HG02678 (cell line): Measurements from ENCODE around the gene POM121.
A peak's percentile ranks its signal among the peaks of the same experiment; 100 is the strongest.
"Not testable (repeated sequence)": the region's sequence is repeated elsewhere in the genome, so short reads cannot be mapped to it uniquely, and the experiment has no call there.

Source experiments
- ATAC-seq: cut with Tn5 transposase; IDR thresholded peaks from one replicate; pipeline ENCODE4 v1.9.1; 2021; ENCODE audit warnings: mild to moderate bottlenecking, moderate library complexity; ENCODE audit not compliant: unreplicated experiment

The POM121 gene

DNA sequence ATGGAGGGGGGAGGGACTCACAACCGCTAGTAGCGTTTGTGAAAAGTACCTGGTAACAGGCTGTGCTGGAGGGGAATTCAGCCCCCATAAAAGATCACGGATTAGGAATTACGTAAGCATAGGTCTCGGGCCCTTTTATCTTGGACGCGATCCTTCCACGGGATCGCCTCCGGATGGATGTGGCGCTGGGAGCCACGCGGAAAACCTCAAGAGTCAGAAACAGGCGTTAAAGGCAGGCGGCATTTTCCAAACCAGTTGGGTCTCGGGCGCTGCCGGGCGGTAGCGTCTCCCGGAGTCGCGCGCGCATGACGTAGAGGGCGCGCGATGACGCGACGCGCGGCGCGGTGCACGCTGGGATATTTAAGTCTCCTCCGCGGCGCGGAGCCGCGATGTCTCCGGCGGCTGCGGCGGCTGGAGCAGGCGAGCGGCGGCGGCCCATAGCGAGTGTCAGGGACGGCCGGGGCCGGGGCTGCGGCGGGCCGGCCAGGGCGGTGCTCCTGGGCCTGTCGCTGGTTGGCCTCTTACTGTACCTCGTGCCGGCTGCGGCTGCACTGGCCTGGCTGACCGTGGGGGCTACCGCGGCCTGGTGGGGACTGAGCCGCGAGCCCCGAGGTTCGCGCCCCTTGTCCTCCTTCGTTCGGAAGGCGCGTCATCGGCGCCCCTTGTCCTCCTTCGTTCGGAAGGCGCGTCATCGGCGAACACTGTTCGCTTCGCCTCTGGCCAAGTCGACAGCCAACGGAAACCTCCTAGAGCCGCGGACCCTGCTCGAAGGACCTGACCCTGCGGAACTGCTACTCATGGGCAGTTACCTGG lies at the start of gene POM121:
Gene POM121 (plus strand): TSS at position 363 of the 813 bp plus-strand sequence. CDS start 27 bp downstream, at position 390.
- peak; percentile 87 for ATAC-seq

DNA sequence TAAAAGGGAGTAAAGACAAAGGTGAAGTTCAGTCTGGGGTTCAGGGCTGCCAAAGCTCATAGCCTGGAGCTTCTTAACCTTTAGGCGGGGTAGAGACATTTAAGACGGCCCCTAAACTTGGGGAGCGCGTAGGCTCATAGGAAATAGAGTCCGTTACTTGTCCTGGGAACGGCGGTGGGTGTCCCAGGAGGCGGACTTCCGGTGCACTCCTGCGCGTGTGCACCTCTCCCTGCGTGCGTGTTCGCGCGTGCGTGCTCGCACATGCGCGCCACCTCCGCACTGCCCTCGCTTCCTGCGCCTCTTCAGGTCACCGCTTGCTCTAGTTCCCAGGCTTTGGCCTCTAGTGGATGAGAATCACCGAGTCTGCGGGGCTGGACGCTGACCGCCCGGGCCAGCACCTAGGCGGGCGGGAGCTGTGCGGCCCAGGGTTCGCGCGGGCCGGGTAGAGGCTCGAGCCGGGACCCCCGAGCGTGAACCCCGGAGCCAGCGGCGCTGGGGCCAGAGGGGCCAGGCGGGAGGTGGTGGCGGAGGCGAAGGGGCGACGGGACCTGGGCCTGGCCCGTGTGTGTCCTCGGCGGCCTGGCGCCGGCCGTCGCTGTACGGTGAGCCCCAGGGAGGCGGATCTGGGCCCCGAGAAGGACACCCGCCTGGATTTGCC lies 45.7 kb upstream of the POM121 start:
- peak; percentile 100 for ATAC-seq

DNA sequence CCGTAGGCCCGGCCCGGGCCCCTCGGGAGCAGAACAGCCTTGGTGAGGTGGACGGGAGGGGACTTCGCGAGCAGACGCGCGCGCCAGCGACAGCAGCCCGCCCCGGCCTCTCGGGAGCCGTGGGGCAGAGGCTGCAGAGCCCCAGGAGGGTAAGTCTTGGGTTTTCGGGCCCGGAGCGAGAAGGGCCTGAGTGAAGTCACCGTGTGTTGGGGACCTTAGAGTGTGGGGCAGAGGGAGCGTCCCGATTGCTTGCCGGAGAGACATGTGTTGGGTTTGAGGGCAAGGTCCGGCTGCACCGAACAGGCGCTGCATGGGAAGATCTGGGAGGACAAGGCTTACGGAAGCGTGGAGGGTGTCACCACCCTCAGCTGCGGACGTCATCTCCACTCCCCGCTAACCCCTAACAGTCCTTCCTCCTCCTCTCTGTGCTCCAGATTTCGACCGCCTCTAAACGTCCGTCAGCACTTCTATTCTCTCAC lies 45.1 kb upstream of the POM121 start:
- ATAC-seq: not testable (repeated sequence)

DNA sequence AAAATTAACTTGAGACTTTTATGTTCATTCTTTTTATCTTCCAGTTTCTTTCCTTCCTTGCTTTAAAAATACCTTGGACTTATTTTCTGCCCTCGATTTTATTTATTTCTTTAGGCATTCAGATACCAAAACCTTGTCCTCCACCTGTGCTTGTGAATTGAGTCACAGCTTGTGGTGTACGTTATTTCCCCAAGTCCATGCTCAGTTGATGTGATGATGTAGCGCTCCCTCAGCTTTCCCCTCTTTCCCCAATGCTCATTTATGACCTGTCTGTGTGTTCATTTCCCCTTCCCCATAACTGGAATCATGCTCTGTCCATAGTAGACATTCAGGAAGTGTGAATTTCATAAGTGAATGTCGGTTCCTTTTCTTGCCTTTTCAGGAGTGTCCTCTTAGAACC lies 33.1 kb upstream of the POM121 start:
- ATAC-seq: not testable (repeated sequence)

DNA sequence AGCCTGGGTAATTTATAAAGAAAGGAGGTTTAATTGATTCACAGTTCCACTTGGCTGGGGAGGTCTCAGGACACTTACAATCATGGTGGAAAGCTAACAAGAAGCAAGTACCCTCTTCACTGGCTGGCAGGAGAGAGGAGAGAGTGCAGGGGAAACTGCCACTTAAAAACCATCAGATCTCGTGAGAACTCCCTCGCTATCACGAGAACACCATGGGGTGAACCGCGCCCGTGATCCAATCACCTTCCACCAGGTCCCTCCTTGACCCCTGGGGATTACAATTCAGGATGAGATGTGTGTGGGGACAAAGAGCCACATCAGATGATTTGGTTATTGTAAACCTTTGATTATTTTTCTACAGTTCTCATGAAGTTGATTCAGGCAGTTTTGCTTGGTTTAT lies 20.2 kb upstream of the POM121 start:
- not testable (repeated sequence) for ATAC-seq

DNA sequence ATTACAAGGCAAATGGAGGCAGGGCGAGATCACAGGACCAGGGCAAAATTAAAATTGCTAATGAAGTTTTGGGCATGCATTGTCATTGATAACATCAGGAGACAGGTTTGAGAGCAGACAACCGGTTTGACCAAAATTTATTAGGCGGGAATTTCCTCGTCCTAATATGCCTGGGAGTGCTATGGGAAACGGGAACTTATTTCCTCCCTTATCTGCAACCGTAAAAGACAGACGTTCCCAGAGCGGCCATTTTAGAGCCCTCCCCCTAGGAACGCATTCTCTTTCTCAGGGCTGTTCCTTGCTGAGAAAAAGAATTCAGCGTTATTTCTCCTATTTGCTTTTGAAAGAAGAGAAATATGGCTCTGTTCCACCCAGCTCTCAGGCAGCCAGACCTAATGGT lies 16.5 kb upstream of the POM121 start:
- not testable (repeated sequence) for ATAC-seq

DNA sequence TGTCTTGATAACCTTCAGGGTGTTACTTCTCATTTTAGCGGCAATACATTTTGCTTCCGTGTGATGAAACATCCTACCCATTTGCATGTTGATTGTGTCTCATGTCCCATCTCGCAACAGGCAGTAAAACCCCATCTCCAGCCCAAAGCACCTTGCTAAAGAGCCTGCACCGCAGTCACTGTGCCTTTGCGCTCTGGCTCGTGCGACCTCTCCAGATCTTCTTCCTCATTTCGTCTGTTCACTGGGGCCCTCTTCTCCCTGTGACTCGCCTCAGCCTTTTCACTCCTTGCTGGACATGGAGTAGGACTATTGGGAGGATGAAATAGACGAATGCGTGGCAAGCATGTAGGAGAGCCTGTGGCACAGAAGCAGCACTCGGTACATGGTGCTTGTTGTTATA lies 13.5 kb upstream of the POM121 start:
- ATAC-seq: not testable (repeated sequence)

DNA sequence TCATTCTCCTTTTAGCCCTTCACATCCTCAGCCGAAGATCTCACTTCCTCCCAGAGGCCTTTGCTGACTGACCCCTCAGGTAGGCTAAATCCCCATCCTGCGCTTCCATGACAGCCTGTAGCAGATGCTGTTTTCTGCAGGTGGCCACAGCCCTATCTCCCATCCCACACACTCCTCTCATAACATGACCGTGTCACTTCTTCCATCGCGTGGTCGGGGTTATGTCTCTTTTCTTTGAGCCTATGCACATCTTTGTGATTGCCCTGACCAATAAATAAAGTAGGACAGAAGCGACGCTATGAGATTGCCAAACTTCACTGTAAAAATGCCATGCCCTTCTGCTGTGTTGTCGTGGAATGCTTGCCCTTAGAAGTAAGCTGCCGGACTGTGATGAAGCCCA lies 11.1 kb upstream of the POM121 start:
- ATAC-seq: not testable (repeated sequence)

DNA sequence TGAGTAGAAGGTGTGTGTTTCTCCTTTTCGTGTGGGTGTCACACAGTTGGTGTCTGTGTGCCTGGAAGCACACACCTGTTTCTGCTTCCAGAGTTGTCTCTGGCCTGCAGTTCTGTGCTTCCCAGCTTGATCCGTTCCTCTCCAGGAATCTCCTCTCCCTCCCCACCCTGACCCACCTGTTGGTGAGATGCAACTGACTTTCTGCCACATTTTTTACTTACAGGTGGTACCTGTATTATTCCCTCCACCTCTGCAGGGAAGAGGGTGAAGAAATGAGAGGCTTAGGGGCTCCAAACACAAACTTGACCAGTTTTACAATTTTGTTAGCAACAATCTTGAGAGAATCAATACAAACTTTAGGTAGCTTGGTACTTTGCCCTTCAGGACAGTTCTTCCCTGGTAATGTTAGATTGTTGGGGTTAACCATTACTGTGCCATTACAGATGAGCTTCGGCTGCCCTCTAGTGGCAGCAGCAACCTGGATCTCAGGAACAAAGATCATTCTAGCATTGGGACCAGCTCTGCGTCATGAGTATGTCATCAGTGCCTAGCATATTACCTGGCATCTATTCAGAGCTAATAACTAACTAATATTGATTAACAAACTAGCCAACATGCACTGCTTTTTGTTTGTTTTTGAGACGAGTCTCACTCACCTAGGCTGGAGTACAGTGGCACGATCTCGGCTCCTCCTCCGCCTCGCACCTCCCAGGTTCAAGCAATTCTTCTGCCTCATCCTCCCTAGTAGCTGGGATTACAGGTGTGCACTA lies 10.0 kb upstream of the POM121 start:
- peak; percentile 84 for ATAC-seq

DNA sequence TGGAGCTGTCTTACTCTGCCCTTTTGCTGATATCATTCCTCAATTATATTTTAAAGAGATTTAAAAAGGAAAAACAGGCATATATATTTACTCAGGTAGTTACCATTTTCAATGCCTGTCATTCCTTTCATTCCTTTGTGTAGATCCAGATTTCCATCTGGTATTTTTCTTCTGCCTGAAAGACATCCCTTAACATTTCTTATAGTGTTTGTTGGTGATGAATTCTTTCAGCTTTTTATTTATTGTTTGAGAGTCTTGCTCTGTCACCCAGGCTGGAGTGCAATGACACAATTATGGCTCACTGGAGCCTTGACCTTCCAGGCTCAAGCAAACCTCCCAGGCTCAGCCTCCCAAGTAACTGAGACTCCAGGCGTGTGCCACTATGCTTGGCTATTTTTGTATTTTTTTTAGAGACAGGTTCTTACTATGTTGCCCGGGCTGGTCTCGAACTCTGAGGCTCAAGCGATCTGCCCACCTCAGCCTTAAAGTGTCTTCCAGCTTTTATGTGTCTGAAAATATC lies 5.6 kb upstream of the POM121 start:
- ATAC-seq: no peak

DNA sequence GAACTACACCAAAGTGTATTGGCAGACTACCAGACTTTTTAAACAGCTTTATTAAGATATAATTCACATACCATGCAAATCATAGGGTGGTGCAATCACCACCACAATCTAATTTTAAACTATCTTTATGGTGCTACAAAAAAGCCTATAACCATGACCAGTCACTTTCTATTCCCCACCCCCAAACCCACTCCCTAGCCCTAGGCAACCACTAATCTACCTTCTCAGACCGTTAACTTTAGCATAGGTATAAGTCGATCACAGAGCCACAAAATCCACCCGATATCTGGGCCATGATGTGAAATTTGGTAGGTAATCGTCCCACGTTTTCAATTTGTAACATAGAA lies 536 bp upstream of the POM121 start:
- peak; percentile 17 for ATAC-seq

DNA sequence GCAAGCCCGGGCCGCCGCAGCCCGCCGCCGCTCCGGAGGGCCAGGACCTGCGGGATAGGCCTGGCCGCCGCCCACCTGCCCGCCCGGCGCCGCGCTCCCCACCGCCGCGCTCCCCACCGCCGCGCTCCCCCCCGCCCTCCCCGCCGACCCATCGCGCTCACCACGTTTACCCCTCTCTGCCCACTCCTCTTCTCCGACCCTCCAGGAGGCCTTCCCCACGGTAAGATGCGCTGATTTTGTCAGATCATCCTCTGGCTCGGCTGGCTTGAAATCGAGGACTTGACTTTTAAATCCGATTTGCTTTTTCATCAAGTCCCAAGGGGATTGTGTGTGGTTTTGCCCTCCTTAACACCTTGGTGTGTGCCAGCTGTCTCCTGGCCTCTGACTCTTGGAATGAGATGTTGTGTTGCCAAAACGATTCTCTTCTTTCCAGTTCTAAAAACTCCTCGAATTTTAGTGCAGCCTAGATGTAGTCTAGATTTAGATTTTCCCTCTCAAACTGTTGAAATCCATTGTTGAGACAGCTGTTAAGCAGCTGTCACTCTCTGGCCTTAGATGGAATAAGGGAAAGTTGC lies 738 bp downstream of the POM121 start:
- ATAC-seq: no peak

DNA sequence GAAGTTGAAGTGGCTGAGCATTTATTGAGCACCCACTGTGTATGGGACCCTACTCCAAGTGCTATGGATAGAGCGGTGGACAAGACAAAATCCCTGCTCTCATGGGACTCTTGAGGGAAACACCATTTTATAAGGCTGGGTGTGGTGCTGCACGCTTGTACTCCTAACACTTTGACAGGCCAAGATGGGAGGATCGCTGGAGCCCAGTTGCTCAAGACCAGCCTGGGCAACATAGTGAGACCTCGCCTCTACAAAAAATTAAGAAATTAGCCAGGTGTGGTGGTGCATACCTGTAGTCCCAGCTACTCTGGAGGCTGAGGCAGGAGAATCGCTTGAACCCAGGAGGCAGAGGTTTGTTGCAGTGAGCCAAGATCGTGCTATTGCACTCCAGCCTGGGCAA lies 2.9 kb downstream of the POM121 start:
- ATAC-seq: not testable (repeated sequence)

DNA sequence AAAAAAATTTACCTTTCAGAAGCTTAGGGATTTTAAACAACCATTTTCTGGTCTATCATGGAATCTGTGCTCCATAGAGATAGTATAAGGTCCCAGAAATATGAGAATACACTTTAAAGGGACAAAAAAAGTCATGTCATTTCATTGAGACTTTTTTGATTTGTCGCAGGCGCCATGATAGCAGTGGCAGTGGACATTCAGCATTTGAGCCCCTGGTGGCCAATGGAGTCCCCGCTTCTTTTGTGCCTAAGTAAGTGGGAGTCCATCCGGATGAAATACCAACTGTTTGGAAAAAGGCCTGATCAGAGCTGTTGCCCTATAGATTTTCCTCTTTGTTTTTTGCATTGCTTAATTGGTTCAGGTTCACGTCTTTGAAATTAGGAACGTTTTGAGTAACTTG lies 3.3 kb downstream of the POM121 start:
- not testable (repeated sequence) for ATAC-seq

DNA sequence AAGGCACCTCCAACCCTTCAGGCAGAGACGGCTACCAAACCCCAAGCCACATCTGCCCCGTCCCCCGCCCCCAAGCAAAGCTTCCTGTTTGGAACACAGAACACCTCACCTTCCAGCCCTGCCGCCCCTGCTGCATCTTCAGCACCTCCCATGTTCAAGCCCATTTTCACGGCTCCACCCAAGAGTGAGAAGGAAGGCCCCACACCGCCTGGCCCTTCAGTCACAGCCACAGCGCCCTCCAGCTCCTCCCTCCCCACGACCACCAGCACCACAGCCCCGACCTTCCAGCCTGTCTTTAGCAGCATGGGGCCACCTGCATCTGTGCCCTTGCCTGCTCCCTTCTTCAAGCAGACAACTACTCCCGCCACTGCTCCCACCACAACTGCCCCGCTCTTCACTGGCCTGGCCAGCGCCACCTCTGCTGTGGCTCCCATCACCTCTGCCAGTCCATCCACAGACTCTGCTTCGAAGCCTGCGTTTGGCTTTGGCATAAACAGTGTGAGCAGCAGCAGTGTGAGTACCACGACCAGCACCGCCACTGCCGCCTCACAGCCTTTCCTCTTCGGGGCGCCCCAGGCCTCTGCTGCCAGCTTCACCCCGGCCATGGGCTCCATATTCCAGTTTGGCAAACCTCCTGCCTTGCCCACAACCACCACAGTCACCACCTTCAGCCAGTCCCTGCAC lies 17.3 kb downstream of the POM121 start:
- not testable (repeated sequence) for ATAC-seq

DNA sequence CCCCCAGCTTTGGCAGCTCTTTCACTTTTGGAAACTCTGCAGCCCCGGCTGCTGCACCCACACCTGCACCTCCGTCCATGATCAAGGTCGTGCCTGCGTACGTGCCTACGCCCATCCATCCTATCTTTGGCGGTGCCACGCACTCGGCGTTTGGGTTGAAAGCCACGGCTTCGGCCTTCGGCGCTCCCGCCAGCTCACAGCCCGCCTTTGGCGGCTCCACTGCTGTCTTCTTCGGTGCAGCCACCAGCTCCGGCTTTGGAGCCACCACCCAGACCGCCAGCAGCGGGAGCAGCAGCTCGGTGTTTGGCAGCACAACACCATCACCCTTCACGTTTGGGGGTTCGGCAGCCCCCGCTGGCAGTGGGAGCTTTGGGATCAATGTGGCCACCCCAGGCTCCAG lies 18.1 kb downstream of the POM121 start:
- ATAC-seq: not testable (repeated sequence)

DNA sequence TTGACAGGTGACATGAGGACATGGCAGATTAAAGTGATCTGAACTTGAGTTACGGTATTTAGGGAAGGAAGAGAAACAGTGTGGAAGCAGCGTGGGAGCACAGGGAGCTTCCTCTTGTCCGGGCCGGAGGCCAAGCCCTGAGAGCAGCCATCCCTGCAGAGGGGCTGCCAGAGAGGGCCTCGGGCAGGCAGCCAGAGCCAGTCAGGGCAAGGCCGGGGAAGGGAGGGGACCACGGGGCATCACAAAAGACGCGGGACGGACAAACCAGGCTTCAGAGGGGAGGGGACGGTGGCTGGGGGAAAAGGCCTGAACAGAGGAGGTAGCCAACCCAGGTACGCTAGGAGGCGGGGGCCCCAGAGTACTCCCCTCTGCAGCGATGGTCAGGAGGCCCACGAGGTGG lies 20.0 kb downstream of the POM121 start:
- ATAC-seq: not testable (repeated sequence)

DNA sequence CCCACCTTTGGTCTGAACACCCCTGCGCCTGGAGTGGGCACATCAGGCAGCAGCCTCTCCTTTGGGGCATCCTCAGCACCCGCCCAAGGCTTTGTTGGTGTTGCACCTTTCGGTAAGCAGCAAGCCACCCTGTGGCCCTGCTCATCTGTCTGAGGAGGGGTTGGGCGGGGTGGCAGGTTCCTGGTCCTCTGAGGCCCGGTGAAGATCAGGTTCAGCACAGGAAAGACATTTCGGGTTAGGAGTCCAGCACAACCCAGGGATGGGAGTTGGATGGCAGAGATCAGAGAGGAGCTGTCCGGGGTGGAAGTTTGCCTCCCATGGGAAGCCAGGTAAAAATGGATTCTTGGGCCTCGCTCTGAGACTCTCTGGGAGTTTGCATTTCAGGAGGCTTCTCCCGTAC lies 20.7 kb downstream of the POM121 start:
- not testable (repeated sequence) for ATAC-seq

DNA sequence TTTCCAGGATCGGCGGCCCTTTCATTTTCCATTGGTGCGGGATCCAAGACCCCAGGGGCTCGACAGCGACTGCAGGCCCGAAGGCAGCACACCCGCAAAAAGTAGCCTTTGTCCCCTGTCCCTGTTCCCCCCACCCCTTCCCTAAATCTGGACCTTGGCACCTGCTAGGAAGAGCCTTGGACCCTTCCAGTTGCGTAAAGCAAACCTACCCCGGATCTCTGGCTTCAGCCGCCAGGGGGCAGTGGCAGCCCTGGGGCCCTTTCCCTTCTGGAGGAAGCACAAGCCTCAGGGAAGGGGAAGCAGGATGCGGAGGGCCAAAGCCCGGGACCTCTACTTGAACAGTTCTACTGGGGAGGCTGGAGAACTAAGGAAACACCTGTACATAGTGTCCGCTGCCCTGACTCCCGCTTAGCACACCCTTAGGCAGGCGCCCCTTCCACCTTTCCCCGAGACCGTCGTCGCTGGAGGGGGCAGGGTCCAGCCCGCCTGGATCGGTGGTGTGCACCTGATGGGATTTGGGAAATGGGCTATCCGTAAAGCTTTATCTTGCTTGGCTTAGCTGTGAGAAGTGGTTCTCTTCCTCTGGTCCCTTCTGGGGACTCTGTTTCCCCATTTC lies 21.3 kb downstream of the POM121 start:
- not testable (repeated sequence) for ATAC-seq

DNA sequence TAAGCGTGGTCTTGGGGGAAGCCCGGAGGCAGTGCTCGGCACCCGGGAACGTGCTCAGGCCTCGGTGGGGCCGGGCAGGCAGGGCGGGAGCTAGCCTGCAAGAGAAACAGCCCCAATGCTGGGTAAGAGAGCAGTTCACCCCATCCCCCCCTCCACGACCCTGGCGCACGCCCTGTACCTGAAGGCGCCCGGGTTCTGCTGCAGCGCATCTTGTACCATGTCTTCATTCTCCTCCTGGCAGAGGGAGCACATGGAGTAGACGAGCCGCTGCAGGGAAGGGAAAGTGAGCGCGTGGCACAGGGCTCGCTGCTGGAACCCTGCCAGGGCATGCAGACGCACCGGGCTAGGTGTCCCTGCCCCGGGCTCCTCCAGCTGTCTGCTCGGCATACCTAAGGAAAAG lies 23.8 kb downstream of the POM121 start:
- not testable (repeated sequence) for ATAC-seq
